Right cardiac atrium (tissue), 5 donors: ENCODE data around the gene MORN5. TPM values are rescaled to one million over a fixed set of nuclear protein-coding genes. Genes with fewer than 3 reads are reported as not detected.

ENCODE experiments used
- ATAC-seq, 2 donors: fragments of 200-7000 bp; cut with Tn5 transposase; one replicate each; pipeline versions ENCODE4 v1.8.0 to v1.9.1; 2020; ENCODE audit warnings: moderate library complexity in 2 of 2, mild to moderate bottlenecking in 1 of 2
- DNase-seq, 3 donors: peaks; one replicate each; pipeline ENCODE4 v3.0.0-alpha.2; 2020
- H3K27ac ChIP-seq: one replicate; pipeline ENCODE4 v1.5.1; 2013; ENCODE audit warnings: mild to moderate bottlenecking, low read length, control low read depth, moderate library complexity
- H3K27me3 ChIP-seq: one replicate; pipeline ENCODE4 v1.6.1; 2013; ENCODE audit not compliant: control insufficient read depth, insufficient read depth
- H3K4me1 ChIP-seq: one replicate; pipeline ENCODE4 v1.6.1; 2013; ENCODE audit warnings: low read length; ENCODE audit not compliant: control insufficient read depth, insufficient read depth
- H3K4me3 ChIP-seq: one replicate; pipeline ENCODE4 v1.5.1; 2013; ENCODE audit warnings: low read length, control low read depth
- H3K9me3 ChIP-seq: one replicate; pipeline ENCODE4 v1.6.1; 2013; ENCODE audit warnings: low read length; ENCODE audit not compliant: control insufficient read depth
- WGBS: extraction: QIAGEN DNeasy Blood & Tissue Kit; methylation state at CpG from one replicate; pipeline ENCODE4 v1.1.7; 2013; 5-methylcytosine and 5-hydroxymethylcytosine counted together
- intact Hi-C, 4 donors: fragments of 100-400 bp; cut with DNase I; formaldehyde crosslinking; loops; one replicate each; pipeline versions ENCODE4 v1.11.0 to v1.14.0; 2022 to 2023
- polyA plus RNA-seq: library from polyadenylated mRNA; stranded (reverse); fragments of 200-250 nt; gene quantifications from one replicate; pipeline ENCODE4 v1.2.3, GENCODE V29; 2013
- total RNA-seq, 4 donors: library from RNA; stranded (reverse); fragmentation: NEBNext Ultra II Directional; extraction: Animal tissue kit (Norgen Biotek cat#: 25700); gene quantifications; one replicate each; pipeline ENCODE4 v1.2.1, GENCODE V29; 2021
- donor health status: healthy with polysubstance abuse.
- donor health status: DM: no; HTN: yes; CAD: no.
- donor health status: DM: no; HTN: no; CAD: no.
- donor health status: DM: no; HTN: yes; CAD: no; lungs with severe emphysema.
- donor health status: DM: yes; HTN: yes; CAD: no.

Gene MORN5
- total and polyA plus RNA-seq, 5 donors = 0.25 TPM; not detected in 4

- Histone ChIP-seq H3K9me3 (no peaks in the 10 kb centered on the region), H3K27me3 (no peaks in the 10 kb centered on the region), H3K4me1 (no peaks in the 10 kb centered on the region), H3K4me3 (no peak overlapping the region), H3K27ac (no peak overlapping the region)
- DNase-seq = peak in 1 of 3 donors; percentile 50
- no peak for ATAC-seq
- intact Hi-C loops = no loop called here
- WGBS = 49% methylated on average over 51 of the region's 51 CpGs
Measured at GRCh38 chr9:122225312-122226141, 65.8 kb downstream of the MORN5 start.

DNA sequence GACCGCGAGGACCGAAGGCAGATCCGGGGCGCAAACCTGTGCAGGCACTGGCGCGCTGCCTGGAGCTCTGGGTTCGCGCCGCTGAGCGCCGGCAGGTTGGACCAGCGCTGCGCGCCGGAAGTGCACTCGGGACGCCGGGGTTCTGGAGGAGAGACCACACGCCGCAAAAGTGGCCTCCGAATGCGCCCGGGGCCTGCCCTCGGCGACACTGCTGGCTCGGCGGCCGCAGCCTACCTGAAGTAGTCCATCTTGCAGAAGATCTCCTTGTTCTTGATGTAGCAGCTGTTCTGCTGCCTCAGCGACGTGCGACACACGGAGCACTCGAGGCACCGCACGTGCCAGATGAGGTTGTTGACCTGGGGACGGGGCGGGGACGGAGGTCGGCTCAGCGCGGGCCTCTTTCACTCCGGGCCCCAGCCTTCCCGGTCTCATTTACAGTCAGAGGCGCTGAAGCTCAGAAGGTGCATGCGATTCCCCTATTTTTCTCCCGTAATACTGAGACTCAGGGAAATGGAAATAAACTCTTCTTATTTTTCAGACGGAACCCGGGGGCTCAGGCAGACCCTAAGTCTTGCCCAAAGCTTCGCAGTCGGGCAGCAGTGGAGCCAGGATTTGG lies 66.5 kb downstream of the MORN5 start:
- intact Hi-C loops = no loop called here
- Histone ChIP-seq H3K4me3 (no peak overlapping the region), H3K27me3 (no peaks in the 10 kb centered on the region), H3K27ac (no peak overlapping the region), H3K9me3 (no peaks in the 10 kb centered on the region), H3K4me1 (no peaks in the 10 kb centered on the region)
- DNase-seq (no peak), ATAC-seq (no peak)
- 28% methylated on average over 51 of the region's 51 CpGs for WGBS

- peak overlapping the region; percentile 36 for H3K4me3 ChIP-seq
- no peaks in the 10 kb centered on the region for H3K27me3 ChIP-seq
- no peaks in the 10 kb centered on the region for H3K9me3 ChIP-seq
- no peaks in the 10 kb centered on the region for H3K4me1 ChIP-seq
- intact Hi-C loops = no loop called here
- DNase-seq (no peak), ATAC-seq (no peak)
- WGBS = 14% methylated on average over 59 of the region's 59 CpGs
- H3K27ac ChIP-seq = no peak overlapping the region
Measured at GRCh38 chr9:122226758-122227574, 67.3 kb downstream of the MORN5 start.

GRCh38 chr9:122227575-122227900 lies 67.8 kb downstream of the MORN5 start:
- no peak overlapping the region for H3K27ac ChIP-seq
- DNase-seq (no peak), ATAC-seq (no peak)
- intact Hi-C loops = no loop called here
- no peaks in the 10 kb centered on the region for H3K4me1 ChIP-seq
- H3K9me3 ChIP-seq = no peaks in the 10 kb centered on the region
- H3K27me3 ChIP-seq = no peaks in the 10 kb centered on the region
- WGBS = 8% methylated on average over 10 of the region's 10 CpGs
- peak overlapping the region; percentile 36 for H3K4me3 ChIP-seq

DNA sequence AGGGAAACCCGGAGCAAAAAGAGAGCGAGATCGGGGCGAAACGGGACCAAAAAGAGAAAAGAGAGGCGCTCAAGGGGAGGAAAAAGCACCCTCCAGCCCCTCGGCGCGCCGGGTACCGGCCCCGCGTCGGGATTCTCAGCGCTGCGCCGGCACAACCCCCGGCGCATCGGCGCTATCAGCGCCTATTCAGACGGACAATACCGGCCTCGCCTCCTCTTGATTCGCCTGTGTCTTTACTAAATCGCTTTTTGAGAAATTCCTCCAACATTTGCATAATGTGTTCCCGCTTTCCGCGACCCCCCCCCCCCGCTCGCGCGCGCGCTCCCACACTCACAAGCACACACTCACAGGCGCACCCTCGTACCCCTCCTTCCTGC lies 68.5 kb downstream of the MORN5 start:
- Histone ChIP-seq H3K27me3 (no peaks in the 10 kb centered on the region), H3K4me3 (peak overlapping the region; percentile 36), H3K27ac (no peak overlapping the region), H3K9me3 (no peaks in the 10 kb centered on the region), H3K4me1 (no peaks in the 10 kb centered on the region)
- intact Hi-C loops = no loop called here
- DNase-seq (no peak), ATAC-seq (no peak)
- 1% methylated on average over 38 of the region's 38 CpGs for WGBS

GRCh38 chr9:122228568-122229484 lies 69.1 kb downstream of the MORN5 start, which contains the start of gene LHX6:
Gene LHX6, minus strand, starts transcription at chr9:122228957. Its CDS starts 217 bp downstream, at chr9:122228740.
- Histone ChIP-seq H3K9me3 (no peaks in the 10 kb centered on the region), H3K4me1 (no peaks in the 10 kb centered on the region), H3K27ac (no peak within 1 kb of the TSS), H3K4me3 (peak within 1 kb of the TSS; percentile 36), H3K27me3 (no peaks in the 10 kb centered on the region)
- intact Hi-C loops = no loop called here
- DNase-seq = peak in 2 of 3 donors; percentile 47 to 70
- peak in 1 of 2 donors; percentile 65 for ATAC-seq
- WGBS = 4% methylated on average over 70 of the region's 70 CpGs

DNA sequence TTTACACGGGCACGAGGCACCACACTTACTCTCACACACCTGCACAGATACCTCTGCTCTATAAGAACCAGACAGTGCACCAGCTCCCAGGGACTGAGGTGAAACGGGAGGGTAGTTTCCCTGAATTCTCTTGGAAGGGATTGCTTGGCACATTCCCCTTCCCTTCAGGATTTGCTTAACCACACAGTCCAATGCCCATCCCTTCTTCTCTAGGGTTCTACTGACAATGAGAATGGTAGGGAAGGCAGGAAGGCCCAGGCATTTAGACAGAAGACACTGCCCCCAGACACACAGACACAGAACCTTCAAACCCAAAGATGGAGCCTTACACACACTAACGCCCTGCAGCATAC lies 69.8 kb downstream of the MORN5 start:
- 40% methylated on average over 4 of the region's 4 CpGs for WGBS
- intact Hi-C loops = no loop called here
- DNase-seq = no peak
- Histone ChIP-seq H3K4me1 (no peaks in the 10 kb centered on the region), H3K27ac (no peak overlapping the region), H3K9me3 (no peaks in the 10 kb centered on the region), H3K27me3 (no peaks in the 10 kb centered on the region), H3K4me3 (no peak overlapping the region)
- ATAC-seq = no peak

DNA sequence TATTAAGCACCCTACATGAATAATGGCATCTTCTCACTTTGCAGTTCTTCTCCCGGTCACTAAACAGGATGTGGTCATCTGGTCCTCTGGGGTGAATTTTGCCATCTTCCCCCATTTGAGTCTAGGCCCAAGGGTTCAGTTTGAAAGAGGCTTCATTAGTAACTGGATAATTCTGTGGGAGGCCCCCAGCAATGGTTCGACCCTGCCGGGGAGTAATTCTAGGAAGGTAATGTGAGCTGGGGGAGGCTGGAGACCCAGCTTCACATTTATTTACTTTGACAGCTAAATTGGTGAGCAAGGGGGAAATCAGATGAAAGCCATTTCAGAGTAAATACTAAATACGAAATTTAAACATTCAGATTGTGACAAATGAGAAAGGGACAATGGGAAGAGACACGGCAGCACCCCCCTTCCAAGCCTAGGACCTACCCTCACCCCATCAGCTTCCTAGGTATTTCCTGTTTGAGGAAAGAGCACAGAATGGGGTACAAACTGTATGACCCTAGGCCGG lies 73.1 kb downstream of the MORN5 start:
- no peak for ATAC-seq
- H3K27me3 ChIP-seq = no peaks in the 10 kb centered on the region
- H3K9me3 ChIP-seq = no peaks in the 10 kb centered on the region
- WGBS = 81% methylated on average over 6 of the region's 6 CpGs
- no peak overlapping the region for H3K4me3 ChIP-seq
- no peaks in the 10 kb centered on the region for H3K4me1 ChIP-seq
- intact Hi-C loops = no loop called here
- no peak for DNase-seq
- H3K27ac ChIP-seq = no peak overlapping the region

- intact Hi-C loops = no loop called here
- 79% methylated on average over 7 of the region's 7 CpGs for WGBS
- ATAC-seq (no peak), DNase-seq (no peak)
- H3K9me3 ChIP-seq = no peaks in the 10 kb centered on the region
- no peak overlapping the region for H3K27ac ChIP-seq
- H3K4me3 ChIP-seq = no peak overlapping the region
- no peaks in the 10 kb centered on the region for H3K4me1 ChIP-seq
- H3K27me3 ChIP-seq = no peaks in the 10 kb centered on the region
Measured at GRCh38 chr9:122234022-122234748, 74.5 kb downstream of the MORN5 start.

GRCh38 chr9:122236681-122237080 lies 77.0 kb downstream of the MORN5 start:
- Histone ChIP-seq H3K4me1 (no peaks in the 10 kb centered on the region), H3K4me3 (no peak overlapping the region), H3K27ac (no peak overlapping the region), H3K27me3 (no peaks in the 10 kb centered on the region), H3K9me3 (no peaks in the 10 kb centered on the region)
- intact Hi-C loops = no loop called here
- WGBS = 81% methylated on average over 10 of the region's 10 CpGs
- DNase-seq (no peak), ATAC-seq (no peak)
